Measurements from ENCODE around the gene CRABP2. TPM values are rescaled to one million over a fixed set of nuclear protein-coding genes. Genes with fewer than 3 reads are reported as not detected.

Gene CRABP2
- total and polyA plus RNA-seq, 2 of the 4 experiments (the other 2 are of a cell fraction): 6.3 to 15.7 TPM

- no peak overlapping the region for H3K27ac ChIP-seq (ENCODE audit: insufficient read depth, low read length)
- no peak overlapping the region for H3K4me3 ChIP-seq (ENCODE audit: insufficient read depth, low read depth, low read length)
- H3K4me2 ChIP-seq (ENCODE audit: low read depth, low read length): no peak overlapping the region
These were observed 2.2 kb upstream of the CRABP2 start for GRCh38 chr1:156707417-156708217.

More at GRCh38 chr1:156707417-156708217, 2.2 kb upstream of the CRABP2 start:
- H3K9ac ChIP-seq (ENCODE audit: low read depth, low read length): no peak overlapping the region
- peak overlapping the region; percentile 65 for H4K91ac ChIP-seq (ENCODE audit: insufficient read depth, low read depth, low read length)
- CTCF ChIA-PET: interaction anchor here (0.8 to 6.9 kb wide), 2 partner anchors 17 to 220 kb away, joined by 3 to 54 read pairs; no protein-coding TSS in a partner anchor
- peaks cover 51% of the 10 kb centered on the region for H3K4me1 ChIP-seq (ENCODE audit: control insufficient read depth, insufficient read depth, low read length)
- peak overlapping the region; percentile 27 for H2AK5ac ChIP-seq (ENCODE audit: low read depth, low read length)
- ATAC-seq (ENCODE audit: low read depth) (no peak), DNase-seq (peak; percentile 51)
- intact Hi-C loops (cut with micrococcal nuclease) (loop anchor here (2.0 kb wide), 1 partner anchor 17 kb away; no protein-coding TSS in a partner anchor), in situ Hi-C loops (cut with MboI; ENCODE audit: low sequenced_read_pairs) (no loop called here), dilution Hi-C loops (cut with HindIII; ENCODE audit: low sequenced_read_pairs, unreplicated experiment) (no loop called here)
- peak overlapping the region; percentile 87 for H2AK9ac ChIP-seq (replicated peaks; ENCODE audit: low read depth, low read length, poor library complexity)
- no peak overlapping the region for H3K23ac ChIP-seq (ENCODE audit: low read depth, low read length)
- H3K9me1 ChIP-seq (ENCODE audit: insufficient read depth, low read length): peaks cover 3% of the 10 kb centered on the region; the same call in 1 of the 2 replicates
- no peak overlapping the region for H2BK5ac ChIP-seq (ENCODE audit: low read depth, low read length, poor library complexity, severe bottlenecking)
- H3K27me3 ChIP-seq (ENCODE audit: control insufficient read depth, insufficient read depth, low read length): peaks cover 5% of the 10 kb centered on the region
- no peak overlapping the region for H3K56ac ChIP-seq (ENCODE audit: extremely low read depth, insufficient read depth, low read length)
- H2BK15ac ChIP-seq (ENCODE audit: low read depth, low read length): 0 out of 3 replicates have a peak overlapping the region, but pooled peaks have one; percentile 58
- peak overlapping the region; percentile 67; the same call in 1 of the 2 replicates for H2BK120ac ChIP-seq (ENCODE audit: low read depth, low read length)
- H4K8ac ChIP-seq (ENCODE audit: low read depth in 2 of 2, low read length in 2 of 2): peak overlapping the region in 1 of 2 experiments; percentile 88; a peak in 2 of 4 replicates
- H3K9me3 ChIP-seq (ENCODE audit: control insufficient read depth, insufficient read depth, low read length): no peaks in the 10 kb centered on the region
- H3K18ac ChIP-seq (ENCODE audit: low read depth, low read length): peak overlapping the region; percentile 18; the same call in 1 of the 2 replicates
- no peak overlapping the region for H2BK20ac ChIP-seq (ENCODE audit: low read depth, low read length)
- TF ChIP-seq RCOR1 (IDR thresholded peaks at IDR 0.05; ENCODE audit: insufficient replicate concordance, low read length): no peak
- no peak for TF ChIP-seq USF2 (IDR thresholded peaks at IDR 0.05; ENCODE audit: low read depth, low read length)
- TF ChIP-seq FOS (IDR thresholded peaks at IDR 0.05; ENCODE audit: low read depth, low read length): no peak
- no peak for TF ChIP-seq BHLHE40 (IDR thresholded peaks at IDR 0.05; ENCODE audit: low read depth, low read length)
- H3K79me1 ChIP-seq (ENCODE audit: low read depth in 1 of 2, low read length in 2 of 2): no peaks in the 10 kb centered on the region
- no peaks in the 10 kb centered on the region for H4K20me1 ChIP-seq (ENCODE audit: insufficient read depth, low read length)
- BruUV-seq (replicated peaks): no TSS peak
- H2AFZ ChIP-seq (replicated peaks; ENCODE audit: low read length, poor library complexity): peak overlapping the region; percentile 90
- peak overlapping the region; percentile 11; the same call in 1 of the 2 replicates for H3K14ac ChIP-seq (replicated peaks; ENCODE audit: low read depth, low read length)
- H4K5ac ChIP-seq (ENCODE audit: low read depth, low read length): peak overlapping the region; percentile 21; the same call in 1 of the 2 replicates
- no CpG with 5 or more reads among the region's 8 CpGs for WGBS, 2 experiments (ENCODE audit: extremely low coverage in 2 of 2, insufficient read length in 1 of 2)
- H3K36me3 ChIP-seq (ENCODE audit: control insufficient read depth, insufficient read depth, low read length): no peaks in the 10 kb centered on the region
- POLR2A ChIA-PET (ENCODE audit: unreplicated experiment): no interaction called here
- H3K4ac ChIP-seq (ENCODE audit: low read depth, low read length): peak overlapping the region; percentile 69; the same call in 1 of the 2 replicates
